Liver (tissue), 3 donors: ENCODE data around the gene PTPRD.

Experiments
- ATF3 ChIP-seq: IDR thresholded peaks from 2 replicates; pipeline ENCODE4 v1.6.1; 2016; ENCODE audit warnings: antibody characterized with exemption
- CTCF ChIP-seq: fragments of 150-350 bp; IDR thresholded peaks from 2 replicates; pipeline ENCODE4 v1.5.1; 2017; ENCODE audit warnings: improper control_type of control experiment, low read depth, low read length; ENCODE audit not compliant: missing input control
- EGR1 ChIP-seq, 2 donors: IDR thresholded peaks; 2 replicates each; pipeline ENCODE4 v1.6.1; 2016 to 2018; ENCODE audit warnings: antibody characterized with exemption in 2 of 2, low read depth in 2 of 2
- GABPA ChIP-seq, 2 donors: IDR thresholded peaks in 1 of 2; conservative IDR thresholded peaks in 1 of 2; 2 replicates each; pipeline ENCODE4 v1.6.1; 2016; ENCODE audit warnings: antibody characterized with exemption in 2 of 2, mild to moderate bottlenecking in 1 of 2, moderate library complexity in 1 of 2
- JUND ChIP-seq, 2 donors: IDR thresholded peaks; 2 replicates each; pipeline ENCODE4 v1.6.1; 2016; ENCODE audit warnings: antibody characterized with exemption in 2 of 2
- MAX ChIP-seq: IDR thresholded peaks from 2 replicates; pipeline ENCODE4 v1.6.1; 2016; ENCODE audit warnings: antibody characterized with exemption
- RAD21 ChIP-seq, 2 donors: IDR thresholded peaks; 2 replicates each; pipeline ENCODE4 v1.6.1; 2016; ENCODE audit warnings: antibody characterized with exemption in 2 of 2, mild to moderate bottlenecking in 2 of 2
- REST ChIP-seq: IDR thresholded peaks from 2 replicates; pipeline ENCODE4 v1.6.1; 2016; ENCODE audit warnings: antibody characterized with exemption, mild to moderate bottlenecking
- RXRA ChIP-seq, 2 donors: IDR thresholded peaks; 2 replicates each; pipeline ENCODE4 v1.6.1; 2017 to 2018; ENCODE audit warnings: antibody characterized with exemption in 2 of 2, mild to moderate bottlenecking in 1 of 2
- SP1 ChIP-seq: IDR thresholded peaks from 2 replicates; pipeline ENCODE4 v1.6.1; 2018; ENCODE audit warnings: antibody characterized with exemption, mild to moderate bottlenecking
- YY1 ChIP-seq: IDR thresholded peaks from 2 replicates; pipeline ENCODE4 v1.6.1; 2016; ENCODE audit warnings: antibody characterized with exemption, mild to moderate bottlenecking
- ZBTB33 ChIP-seq: IDR thresholded peaks from 2 replicates; pipeline ENCODE4 v1.6.1; 2016; ENCODE audit warnings: antibody characterized with exemption
- donor health status: healthy.
- donor health status: healthy.

GRCh38 chr9:8392866-8393265 lies 2219.9 kb downstream of the PTPRD start:
- TF ChIP-seq CTCF, result no peak
- TF ChIP-seq MAX, result no peak
- TF ChIP-seq RAD21 (IDR thresholded peaks at IDR 0.05), result no peak
- no peak for TF ChIP-seq RXRA (IDR thresholded peaks at IDR 0.05)
- TF ChIP-seq ZBTB33, result no peak
- TF ChIP-seq REST, result no peak
- no peak for TF ChIP-seq SP1
- TF ChIP-seq YY1, result no peak
- TF ChIP-seq JUND (IDR thresholded peaks at IDR 0.05), result no peak
- no peak for TF ChIP-seq EGR1 (IDR thresholded peaks at IDR 0.05; ENCODE audit: low read depth in 2 of 2)
- no peak for TF ChIP-seq GABPA (IDR thresholded peaks at IDR 0.05 in 1 of 2, conservative IDR thresholded peaks at IDR 0.05 in 1 of 2)
- no peak for TF ChIP-seq ATF3
